Erythroblast (primary cell): ENCODE data around the gene BGLAP.

ENCODE experiments used
- GATA1 ChIP-seq: IDR thresholded peaks from 2 replicates; pipeline ENCODE4 v1.6.1; 2011; ENCODE audit warnings: low read depth, mild to moderate bottlenecking, control low read depth, low read length, moderate library complexity
- POLR2A ChIP-seq: IDR thresholded peaks from 2 replicates; pipeline ENCODE4 v1.6.1; 2011; ENCODE audit warnings: mild to moderate bottlenecking, low read length

- TF ChIP-seq POLR2A (no peak), GATA1 (no peak)
Measured at GRCh38 chr1:156238248-156238647, 3.7 kb upstream of the BGLAP start.
